Kidney epithelial cell (primary cell): ENCODE data around the gene GNG4. TPM values are rescaled to one million over a fixed set of nuclear protein-coding genes. Genes with fewer than 3 reads are reported as not detected.
A peak's percentile ranks its signal among the peaks of the same experiment; 100 is the strongest.
"Not testable (repeated sequence)": the region's sequence is repeated elsewhere in the genome, so short reads cannot be mapped to it uniquely, and the experiment has no call there.

ENCODE experiments used
- DNase-seq: peaks from one replicate; pipeline ENCODE4 v3.0.0-alpha.2; 2010; ENCODE audit warnings: low read depth
- H3K27me3 ChIP-seq: 2 replicates; pipeline ENCODE4 v1.6.0; 2011; ENCODE audit warnings: low read length; ENCODE audit not compliant: control insufficient read depth, insufficient read depth
- H3K36me3 ChIP-seq: 2 replicates; pipeline ENCODE4 v1.5.1; 2011; ENCODE audit warnings: low read length; ENCODE audit not compliant: control insufficient read depth, insufficient read depth
- H3K4me3 ChIP-seq: 2 replicates; pipeline ENCODE4 v1.5.1; 2011; ENCODE audit warnings: low read depth, mild to moderate bottlenecking, control low read depth, low read length
- total RNA-seq: library from RNA; depleted of rRNA; stranded (reverse); fragments of >200 nt; gene quantifications from 2 replicates; pipeline ENCODE4 v1.2.3, GENCODE V29; 2015
- TF ChIP-seq, protein P1 (sequence below): IDR thresholded peaks from 2 replicates; pipeline ENCODE4 v1.5.1; 2011; ENCODE audit warnings: mild to moderate bottlenecking, moderate library complexity, low read length, control low read depth, inconsistent platforms; ENCODE audit not compliant: insufficient read depth, poor library complexity, severe bottlenecking

GNG4 gene
- total RNA-seq, 1 donor from 2014 or later = 0.54 TPM

DNA sequence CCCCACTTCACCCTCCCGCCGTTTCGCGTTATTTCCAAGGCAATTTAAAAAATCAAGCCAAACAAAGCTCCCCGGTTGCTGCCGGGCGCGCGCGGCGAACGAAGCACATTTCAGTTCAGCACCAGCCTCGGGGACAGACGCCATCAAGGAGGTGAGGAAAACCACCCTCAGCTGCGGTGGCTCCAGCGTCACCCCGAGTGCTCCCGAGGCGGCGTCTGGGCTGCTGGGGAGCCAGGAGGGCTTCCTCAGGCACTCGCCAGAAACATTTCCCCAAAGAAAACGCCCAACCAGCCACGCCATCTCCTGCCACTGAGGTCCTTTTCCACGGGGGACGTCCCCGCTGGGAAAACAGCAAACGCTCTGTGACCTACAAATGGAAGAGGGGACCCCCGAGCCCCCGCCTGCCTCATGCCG lies 623 bp downstream of the GNG4 start:
- TF ChIP-seq, protein P1, sequence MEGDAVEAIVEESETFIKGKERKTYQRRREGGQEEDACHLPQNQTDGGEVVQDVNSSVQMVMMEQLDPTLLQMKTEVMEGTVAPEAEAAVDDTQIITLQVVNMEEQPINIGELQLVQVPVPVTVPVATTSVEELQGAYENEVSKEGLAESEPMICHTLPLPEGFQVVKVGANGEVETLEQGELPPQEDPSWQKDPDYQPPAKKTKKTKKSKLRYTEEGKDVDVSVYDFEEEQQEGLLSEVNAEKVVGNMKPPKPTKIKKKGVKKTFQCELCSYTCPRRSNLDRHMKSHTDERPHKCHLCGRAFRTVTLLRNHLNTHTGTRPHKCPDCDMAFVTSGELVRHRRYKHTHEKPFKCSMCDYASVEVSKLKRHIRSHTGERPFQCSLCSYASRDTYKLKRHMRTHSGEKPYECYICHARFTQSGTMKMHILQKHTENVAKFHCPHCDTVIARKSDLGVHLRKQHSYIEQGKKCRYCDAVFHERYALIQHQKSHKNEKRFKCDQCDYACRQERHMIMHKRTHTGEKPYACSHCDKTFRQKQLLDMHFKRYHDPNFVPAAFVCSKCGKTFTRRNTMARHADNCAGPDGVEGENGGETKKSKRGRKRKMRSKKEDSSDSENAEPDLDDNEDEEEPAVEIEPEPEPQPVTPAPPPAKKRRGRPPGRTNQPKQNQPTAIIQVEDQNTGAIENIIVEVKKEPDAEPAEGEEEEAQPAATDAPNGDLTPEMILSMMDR = no peak
- DNase-seq = no peak

DNA sequence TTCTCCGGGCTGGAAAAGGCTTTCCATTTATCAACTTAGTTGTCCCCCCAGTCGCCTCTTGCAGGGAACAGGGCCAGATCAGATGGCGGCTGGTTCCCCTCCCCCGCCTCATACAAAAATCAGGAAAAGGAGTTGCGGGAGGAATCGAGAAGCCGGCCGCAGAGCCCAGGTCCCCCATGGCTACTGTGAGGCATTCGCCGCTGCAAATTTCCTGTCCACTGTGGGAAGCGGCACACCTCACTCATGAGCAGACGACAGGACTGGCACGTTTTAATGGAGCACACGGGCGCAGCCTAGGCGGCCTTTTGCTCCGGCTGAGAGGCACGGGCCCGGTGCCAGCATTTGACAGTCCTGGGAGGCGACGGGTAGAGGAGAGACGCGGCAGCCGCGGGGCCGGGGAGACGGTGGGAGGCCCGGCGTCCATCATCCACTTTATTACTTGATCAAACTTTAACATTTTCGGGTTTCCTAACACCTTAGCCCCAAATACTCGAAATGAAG lies 1.1 kb downstream of the GNG4 start:
- Histone ChIP-seq H3K36me3 (no peaks in the 10 kb centered on the region), H3K4me3 (no peak overlapping the region), H3K27me3 (peaks cover 40% of the 10 kb centered on the region)
- DNase-seq = no peak
- TF ChIP-seq, protein P1 = no peak

More for the DNA sequence above, 623 bp downstream of the GNG4 start:
- Histone ChIP-seq H3K36me3 (no peaks in the 10 kb centered on the region), H3K4me3 (peak overlapping the region; percentile 38), H3K27me3 (peaks cover 40% of the 10 kb centered on the region)

DNA sequence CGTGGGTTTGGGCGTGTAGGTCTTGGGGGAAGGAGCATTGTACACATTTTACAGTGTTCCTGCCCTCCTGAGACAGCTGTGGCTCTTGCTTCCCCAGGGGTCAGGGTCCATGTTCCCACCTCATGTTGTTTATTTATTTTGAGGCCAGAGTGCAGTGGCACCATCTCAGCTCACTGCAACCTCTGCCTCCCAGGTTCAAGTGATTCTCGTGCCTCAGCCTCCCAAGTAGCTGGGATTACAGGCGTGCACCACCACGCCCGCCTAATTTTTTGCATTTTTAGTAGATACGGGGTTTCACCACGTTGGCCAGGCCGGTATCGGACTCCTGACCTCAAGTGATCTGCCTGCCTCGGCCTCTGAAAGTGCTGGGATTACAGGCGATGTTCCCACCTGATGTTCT lies 2.0 kb downstream of the GNG4 start:
- not testable (repeated sequence) for H3K4me3 ChIP-seq, DNase-seq, H3K36me3 ChIP-seq
- peaks cover 40% of the 10 kb centered on the region for H3K27me3 ChIP-seq

DNA sequence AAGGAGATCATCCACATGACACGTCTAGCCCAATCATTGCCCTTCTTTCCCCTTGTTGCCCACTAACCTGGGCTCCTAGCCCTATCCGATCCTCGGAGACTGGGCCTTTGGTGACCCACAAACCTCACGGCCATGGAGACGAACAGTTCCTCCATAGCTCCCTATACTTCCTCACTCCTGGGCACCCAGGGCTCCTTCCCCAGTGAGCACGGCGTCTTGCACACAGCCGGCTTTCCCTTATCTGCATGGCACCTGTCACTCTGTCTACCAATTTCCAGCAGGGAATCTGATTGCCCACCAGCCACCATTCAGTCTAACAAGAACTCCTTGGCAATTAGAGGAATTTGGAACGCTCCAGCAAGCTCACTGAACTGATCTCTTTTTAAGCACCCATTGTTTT lies 3.1 kb downstream of the GNG4 start:
- TF ChIP-seq, protein P1 = no peak
- Histone ChIP-seq H3K4me3 (no peak overlapping the region), H3K27me3 (peaks cover 35% of the 10 kb centered on the region)

DNA sequence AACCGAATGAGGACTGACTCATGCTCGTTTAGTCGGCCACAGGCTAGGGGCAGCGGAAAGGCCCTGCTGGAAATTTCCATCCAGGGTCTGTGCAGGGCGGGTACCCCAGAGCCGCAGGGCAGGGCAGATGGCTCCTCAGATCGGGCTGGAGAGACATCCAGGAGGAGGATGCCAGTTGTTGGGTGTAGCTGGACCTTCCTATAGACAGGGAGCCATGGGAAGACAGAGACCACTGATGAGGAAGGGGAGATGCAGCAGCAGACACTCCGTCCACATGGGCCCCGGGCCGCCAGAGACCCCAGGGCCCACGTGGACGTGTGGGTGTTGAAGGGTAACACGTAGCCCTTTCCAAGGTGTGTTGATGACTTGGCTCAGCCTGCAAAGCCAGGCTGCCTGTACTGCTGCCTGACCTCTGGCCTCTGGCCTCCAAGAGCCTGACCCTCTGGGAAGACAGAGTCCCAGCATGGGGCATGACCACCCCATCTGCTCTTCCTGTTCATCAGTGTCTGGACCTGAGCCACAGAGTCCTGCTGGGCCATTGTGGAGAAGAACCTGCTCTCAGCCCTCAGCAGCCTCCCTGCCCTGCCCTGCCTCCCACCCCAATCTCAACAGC lies 4.8 kb downstream of the GNG4 start:
- no peaks in the 10 kb centered on the region for H3K36me3 ChIP-seq
- H3K4me3 ChIP-seq = no peak overlapping the region
- TF ChIP-seq, protein P1 = no peak
- peaks cover 22% of the 10 kb centered on the region for H3K27me3 ChIP-seq
- no peak for DNase-seq

More for the DNA sequence above, 3.1 kb downstream of the GNG4 start:
- H3K36me3 ChIP-seq = no peaks in the 10 kb centered on the region
- no peak for DNase-seq

DNA sequence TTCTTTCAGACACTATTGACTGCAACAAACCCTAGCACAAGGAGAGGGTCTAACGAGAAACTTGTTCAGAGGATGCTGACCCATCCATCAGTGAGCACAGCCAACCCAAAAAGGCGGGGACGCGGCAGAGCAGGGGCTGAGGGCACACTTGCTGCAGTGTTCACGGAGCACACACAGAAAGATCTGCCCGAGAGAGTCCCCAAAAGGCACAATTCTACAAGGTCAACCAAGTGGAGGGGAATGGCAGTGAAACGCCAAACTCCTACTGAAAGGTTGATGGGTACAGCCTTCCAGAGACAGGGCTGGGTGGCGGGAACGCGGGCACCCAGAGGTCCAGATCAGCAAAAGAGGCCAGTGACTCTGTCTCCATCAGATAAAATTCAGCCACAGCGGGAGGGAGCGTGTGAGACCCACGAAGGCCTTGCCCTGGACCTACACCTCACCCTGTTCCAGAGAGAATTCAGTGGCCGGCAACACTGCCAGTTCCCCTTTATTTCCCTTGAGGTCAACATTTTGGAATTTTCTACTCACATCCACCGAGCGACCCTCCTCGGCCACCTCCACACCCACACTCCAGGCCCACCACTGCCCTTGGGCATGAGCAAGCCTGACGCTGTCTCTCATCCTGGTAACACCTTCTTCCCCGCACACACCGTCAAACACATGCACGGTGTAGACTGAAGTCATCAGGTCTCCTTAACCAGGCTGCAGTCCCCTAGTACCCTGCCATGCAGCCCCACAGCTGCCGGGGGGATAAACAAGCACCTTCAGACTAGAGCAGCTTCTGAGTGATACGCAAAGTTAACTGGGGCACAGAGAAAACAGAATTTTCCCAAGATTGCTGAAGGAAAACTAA lies 5.5 kb downstream of the GNG4 start:
- DNase-seq = no peak
- Histone ChIP-seq H3K27me3 (peaks cover 18% of the 10 kb centered on the region), H3K4me3 (no peak overlapping the region), H3K36me3 (no peaks in the 10 kb centered on the region)
- TF ChIP-seq, protein P1 = no peak
